ENCODE data around the gene SLC6A2.
A peak's percentile ranks its signal among the peaks of the same experiment; 100 is the strongest.

Gene SLC6A2

DNA sequence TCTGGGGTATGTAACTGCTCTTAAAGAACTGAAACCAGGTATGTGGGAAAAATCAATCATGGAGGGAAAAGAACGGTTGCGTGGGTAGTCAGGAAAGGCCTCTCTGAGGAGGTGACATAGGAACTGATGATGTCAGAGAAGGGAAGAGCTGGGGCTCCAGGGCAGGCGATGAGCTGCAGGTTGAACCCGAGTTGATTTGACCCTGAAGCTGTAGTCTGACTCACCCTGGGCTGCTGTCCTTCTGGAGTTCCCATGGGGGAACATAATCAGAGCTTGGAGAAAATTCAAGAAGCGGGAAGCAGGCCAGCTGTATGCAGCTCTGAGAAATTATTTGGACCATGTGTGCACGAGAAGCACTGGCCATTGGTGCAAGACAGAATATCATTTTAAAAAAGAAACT lies 16.7 kb downstream of the SLC6A2 start:
- no peak for DNase-seq

DNA sequence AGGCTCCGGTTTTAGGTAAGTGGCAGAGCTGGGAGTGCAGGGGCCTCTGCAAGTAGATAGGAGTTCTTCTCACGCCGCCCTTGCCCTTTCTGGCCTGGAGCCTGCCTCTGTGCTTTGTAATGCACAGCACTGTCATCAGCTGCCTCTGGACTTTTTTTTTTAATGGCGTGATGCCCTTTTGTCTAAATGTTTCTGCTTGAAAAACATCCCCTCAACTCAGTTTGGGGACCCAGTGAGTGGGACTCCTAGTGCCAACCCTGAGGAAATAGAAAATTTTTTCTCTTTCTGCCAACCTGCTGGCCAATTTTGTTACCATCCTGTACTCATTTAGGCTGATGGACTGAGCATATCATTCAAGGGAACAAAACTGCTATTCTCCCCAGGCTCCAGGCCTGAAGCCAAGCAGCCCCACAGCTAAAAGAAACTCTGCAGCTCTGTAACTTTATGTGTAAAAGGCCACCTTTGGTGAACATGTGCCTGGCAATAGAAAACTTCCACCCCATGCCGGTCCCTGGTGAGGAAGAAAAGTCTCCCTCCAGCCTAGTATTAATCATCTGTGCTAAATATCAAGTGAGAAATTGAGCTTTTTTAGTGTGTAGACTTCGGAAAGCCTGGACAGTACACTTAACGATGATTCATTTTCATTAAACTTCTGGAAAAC lies 22.5 kb downstream of the SLC6A2 start:
- no peak for DNase-seq

DNA sequence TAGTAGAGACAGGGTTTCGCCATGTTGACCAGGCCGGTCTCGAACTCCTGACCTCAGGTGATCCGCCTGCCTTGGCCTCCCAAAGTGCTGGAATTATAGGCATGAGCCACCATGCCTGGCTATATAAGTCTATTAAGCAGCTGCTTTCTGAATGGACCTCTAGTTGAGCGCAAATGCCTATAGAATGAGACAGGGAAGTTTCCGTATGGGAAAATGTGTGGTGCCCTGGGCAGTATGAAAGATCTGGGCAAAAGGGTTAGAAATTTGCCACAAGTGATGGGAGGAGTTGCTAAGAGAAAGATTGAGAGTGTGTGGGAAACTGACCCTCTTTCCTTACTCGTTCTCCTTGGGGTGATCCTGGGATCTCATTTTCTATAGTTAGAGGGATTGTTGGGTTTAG lies 26.3 kb downstream of the SLC6A2 start:
- no peak for DNase-seq

DNA sequence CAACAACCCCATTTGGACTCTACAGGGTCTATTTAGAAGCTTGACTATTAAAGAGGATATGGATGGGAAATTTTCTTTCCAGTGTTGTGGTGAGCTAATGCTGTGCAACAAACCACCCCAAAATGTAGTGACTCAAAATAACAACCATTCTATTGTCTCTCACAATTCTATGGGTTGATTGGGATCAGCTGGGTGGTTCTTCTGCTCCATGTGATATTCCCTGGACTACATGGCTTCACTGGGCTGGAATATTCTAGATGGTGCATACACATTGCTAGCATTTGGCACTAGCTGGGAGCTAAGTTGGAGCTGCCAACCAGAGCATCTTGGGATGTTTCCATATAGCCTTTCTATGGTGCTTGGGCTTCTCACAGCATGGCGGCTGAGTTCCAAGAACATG lies 30.2 kb downstream of the SLC6A2 start:
- DNase-seq: no peak

DNA sequence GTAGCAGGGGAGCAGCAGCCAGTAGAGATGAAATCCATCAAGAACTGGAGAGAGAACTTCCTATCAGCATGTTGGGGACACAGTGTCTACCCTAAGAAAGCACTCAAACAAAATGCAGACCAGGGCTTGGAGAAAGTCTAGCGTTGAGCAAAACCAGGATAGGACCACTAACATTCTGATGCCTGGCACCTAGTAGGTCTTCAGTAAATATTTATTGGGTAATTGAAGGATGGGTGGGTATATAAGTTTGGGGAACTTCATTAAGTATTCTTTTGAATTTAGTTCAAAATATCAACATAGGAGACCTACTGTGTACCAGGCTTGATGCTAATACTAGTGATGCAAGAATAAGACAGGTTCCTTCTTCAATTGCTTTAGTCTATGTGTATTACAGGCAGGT lies 30.9 kb downstream of the SLC6A2 start:
- no peak for DNase-seq

DNA sequence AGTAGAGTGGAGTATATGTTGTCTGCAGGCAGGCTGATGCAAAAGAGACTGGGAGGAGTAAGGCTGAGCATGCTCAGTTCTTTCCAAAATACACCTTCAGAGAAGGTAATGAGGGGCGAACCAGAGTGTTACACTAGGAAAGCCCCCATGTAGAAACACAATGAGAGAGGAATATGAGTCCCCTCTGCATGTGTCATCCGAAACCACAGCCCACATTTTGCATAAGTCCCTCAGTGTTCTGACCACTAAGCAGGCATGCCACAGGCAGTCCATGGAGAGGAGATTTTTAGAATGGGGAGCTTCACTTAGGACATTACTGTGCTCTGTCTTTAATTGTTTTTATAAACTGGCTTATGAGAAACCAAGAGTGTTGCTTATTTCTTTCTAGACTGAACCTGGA lies 32.0 kb downstream of the SLC6A2 start:
- no peak for DNase-seq

DNA sequence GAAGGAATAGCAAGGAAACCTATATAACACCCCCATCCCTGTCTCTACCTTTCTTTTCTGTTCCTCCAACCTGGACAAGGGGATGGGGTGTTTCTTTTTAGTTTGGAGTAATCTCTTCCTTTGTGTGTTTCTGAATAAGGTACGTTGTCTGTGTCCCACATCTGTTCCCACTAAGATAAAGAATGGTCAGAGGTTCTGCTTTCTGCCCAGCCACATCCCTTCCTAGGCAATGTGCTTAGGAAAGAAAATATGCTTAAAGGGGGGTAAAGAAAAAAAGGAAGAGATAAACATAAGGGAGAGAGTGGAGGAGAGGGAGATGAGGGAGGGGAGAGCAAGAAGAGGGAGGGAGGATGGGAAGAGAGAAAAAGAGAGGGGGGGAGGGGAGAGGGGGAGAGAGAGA lies 35.1 kb downstream of the SLC6A2 start:
- DNase-seq: no peak

DNA sequence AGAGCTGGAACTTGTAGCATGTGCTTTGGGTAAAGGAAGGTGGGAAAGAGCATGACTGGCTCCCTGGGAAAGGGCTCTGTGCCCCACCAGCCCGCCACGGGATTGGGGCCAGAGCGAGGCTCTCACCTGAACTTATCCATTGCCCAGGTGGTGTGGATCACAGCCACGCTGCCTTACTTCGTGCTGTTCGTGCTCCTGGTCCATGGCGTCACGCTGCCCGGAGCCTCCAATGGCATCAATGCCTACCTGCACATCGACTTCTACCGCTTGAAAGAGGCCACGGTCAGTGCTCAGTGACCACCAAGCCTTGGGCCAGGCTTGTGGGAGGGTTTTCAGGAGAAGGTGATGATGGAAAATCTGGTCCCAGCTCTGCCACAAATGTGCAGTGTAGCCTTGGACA lies 36.0 kb downstream of the SLC6A2 start:
- DNase-seq: no peak

DNA sequence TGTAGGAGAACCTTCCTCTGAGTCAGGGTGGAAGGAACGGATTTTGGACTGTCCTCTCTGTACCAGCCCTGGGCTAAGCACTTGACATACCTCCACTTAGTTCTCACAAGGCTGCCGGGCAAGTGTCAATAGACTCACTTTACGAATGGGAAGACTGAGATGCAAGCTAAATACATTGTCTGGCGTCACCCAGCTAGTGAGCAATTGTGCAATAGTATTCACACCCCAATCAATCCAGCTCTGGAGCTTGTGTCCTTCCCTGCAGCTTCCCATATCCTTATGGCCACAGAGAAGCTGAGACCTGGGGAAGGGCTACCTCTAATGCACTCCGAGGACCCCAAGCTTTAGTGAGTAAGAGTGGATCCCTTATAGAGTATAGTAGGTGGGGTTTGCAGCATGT lies 39.8 kb downstream of the SLC6A2 start:
- DNase-seq: no peak

DNA sequence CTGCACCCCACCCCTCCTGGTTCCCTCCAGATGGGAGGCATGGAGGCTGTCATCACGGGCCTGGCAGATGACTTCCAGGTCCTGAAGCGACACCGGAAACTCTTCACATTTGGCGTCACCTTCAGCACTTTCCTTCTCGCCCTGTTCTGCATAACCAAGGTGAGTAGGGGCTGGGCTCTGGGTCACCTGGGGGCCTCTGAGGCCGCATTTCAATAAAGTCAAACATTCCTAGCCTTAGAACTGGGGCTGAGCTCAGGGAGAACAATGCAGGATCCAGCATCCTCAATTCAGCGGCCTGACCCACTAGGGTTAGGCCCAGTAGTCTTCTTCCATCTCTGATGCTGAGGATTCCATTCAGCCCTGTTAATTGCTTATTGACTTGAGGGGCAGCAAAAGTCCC lies 42.1 kb downstream of the SLC6A2 start:
- DNase-seq: no peak

DNA sequence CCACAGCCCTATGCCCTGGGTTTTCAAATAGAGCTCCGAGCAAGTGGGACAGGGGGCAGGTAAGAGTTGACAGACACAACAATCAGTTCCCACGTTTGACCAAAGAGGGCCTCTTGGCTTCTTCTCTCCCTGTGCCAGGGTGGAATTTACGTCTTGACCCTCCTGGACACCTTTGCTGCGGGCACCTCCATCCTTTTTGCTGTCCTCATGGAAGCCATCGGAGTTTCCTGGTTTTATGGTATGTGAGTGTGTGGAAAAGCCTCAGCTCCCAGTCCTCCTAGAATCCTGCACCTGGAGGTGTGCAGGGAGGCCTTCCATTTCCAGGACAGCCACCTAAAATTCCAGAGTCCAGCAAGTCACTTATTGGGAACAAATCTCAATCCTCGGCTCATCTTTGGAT lies 42.5 kb downstream of the SLC6A2 start:
- DNase-seq: no peak

DNA sequence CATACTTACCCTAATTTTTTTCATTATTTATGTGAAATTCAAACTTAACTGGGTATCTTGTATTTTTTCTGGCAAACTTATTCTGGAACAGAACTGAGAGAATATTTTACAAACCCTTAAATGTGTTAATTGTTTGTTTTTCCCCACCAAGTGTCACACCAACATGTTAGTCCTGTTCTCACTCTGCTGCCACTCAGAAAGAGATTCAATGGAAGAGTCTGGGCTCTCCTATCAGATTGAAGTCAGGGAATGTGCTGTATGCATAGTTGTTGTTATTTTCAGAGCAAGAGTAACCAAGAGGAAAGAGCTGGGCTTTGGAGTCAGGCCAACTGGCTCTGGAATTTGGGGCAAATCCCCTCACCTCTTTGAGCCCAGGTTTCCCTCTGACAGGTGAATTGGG lies 43.2 kb downstream of the SLC6A2 start:
- no peak for DNase-seq

DNA sequence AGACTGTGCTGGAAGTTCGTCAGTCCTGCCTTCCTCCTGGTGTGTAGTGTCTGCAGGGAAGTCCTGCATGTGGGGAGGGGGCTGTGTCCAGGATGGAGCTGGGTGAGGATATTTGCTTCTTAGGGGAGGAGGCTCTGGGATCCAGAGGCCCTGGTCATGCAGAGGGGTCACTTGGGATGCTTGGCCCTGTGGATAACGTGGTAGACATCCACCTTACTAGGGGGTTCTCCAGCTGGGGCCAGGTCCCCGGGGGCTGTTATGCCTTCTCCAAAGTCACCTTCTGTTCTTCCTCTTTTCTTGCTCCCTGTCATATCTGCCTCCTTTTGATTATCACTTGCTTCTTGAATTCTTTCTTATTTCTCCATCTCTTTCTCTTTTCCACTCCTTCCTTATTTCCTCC lies 43.8 kb downstream of the SLC6A2 start:
- no peak for DNase-seq

DNA sequence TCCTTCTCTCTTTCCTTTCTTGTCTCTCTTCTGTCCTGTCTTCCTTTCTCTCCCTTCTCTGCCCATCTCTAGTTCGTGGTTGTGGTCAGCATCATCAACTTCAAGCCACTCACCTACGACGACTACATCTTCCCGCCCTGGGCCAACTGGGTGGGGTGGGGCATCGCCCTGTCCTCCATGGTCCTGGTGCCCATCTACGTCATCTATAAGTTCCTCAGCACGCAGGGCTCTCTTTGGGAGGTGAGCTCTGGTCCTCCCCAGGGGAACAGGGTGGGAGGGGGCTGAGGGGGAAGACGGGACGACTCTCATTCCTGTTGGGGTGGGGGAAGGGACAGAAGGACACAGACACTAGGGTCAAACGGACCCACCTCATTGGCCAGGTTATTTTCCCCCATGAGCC lies 44.3 kb downstream of the SLC6A2 start:
- no peak for DNase-seq

DNA sequence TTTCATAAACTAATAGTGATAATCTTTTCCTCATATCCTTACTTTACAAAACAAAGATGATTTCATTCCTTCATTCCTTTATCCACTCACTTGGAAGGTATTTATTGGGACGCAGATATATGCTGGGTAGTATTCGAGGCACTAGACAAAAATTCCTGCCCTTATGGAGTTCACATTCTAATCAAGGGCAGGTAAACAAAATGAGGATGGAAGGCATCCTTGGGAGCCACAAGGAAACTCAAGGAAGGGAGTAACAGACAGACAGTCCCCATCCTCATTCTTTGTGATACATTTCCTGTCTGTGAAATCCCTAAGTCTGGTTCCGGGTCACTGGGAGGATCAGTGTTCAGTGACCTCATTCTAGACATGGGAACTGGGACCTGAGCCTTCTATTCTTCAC lies 45.2 kb downstream of the SLC6A2 start:
- DNase-seq: no peak

DNA sequence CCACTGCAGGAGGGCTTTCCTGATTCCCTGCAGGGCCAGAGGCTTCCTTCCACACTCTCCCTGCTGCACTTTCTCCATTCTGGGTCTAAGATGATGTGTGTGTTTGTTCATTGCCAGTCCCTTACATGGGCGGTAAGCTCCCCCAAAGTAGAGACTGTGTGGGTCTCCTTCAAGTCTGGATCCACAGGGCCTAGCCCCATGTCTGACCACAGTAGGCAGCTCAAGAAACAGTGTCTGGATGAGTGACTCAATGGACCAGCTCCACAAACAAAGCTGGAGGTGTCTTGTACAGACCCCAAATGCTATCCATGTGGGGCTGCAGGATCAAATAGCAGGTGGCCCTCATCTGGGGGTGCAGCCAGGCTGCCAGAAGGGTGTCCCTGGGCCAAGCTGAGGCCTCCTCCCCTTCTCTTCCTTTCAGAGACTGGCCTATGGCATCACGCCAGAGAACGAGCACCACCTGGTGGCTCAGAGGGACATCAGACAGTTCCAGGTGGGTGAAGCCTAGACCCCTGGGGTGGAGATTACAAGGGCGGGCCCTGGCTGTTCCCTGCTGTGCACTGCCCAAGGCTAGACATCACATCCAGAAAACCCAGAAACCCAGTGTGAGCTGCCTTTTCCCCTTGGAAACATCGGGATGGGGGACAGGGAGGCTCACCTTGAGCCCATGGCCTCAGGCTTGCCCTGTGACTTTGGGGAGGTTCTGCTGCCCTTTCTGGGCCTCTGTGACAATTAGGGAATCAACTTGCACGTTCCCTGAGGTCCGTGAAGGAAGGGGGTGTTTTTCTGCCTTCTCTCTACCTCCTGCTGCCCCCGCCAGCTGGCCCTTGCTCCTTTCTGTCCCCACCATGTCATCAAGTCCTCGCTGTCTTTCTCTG lies 45.9 kb downstream of the SLC6A2 start:
- peak; percentile 66 for DNase-seq

DNA sequence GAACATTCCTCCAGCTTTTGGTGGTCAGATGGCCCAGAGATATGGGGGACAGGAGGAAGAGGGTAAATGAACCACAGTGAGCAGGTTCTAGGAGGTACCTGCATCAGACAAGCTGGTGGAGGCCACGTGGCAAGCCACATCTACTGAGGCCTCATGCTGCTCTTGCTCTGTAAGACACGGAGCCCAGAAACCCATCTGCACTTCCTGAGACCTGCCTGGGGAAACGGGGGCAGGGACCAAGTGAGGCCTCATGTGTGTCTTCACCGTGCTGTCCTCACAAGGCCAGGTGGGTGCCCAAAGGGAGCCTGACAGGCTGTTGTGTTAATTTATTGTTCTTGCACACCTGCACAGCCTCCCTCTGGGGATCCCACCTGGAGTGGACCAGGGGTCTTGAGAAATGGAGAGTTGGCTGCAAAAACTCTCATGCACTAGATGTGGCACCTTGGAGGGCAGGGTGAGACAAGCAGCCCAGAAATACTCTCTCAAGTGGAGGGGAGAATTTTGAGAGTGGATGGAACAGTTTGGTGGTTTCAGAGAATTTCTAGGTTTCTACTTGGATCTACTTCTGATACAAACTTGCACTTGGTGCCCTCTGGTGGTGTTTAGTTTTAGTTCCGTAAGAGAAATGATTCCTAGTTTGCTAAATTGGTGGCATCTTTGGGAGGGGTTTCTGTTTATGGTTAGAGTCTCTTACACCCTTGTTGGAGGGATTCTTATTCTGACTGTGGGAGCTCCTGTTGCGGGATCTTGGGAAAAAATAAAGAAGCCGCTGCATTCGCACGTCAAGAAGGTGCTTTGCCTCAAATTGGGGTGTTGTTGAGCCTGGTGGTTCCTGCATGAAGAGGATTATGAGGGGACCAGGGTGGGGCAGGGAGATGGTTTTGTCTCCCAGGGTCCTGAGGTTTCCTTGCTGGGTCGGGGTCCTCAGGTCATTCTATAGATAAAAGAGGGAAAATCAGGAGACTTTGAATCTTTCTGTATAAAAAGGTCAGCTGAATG lies 47.5 kb downstream of the SLC6A2 start:
- no peak for DNase-seq

DNA sequence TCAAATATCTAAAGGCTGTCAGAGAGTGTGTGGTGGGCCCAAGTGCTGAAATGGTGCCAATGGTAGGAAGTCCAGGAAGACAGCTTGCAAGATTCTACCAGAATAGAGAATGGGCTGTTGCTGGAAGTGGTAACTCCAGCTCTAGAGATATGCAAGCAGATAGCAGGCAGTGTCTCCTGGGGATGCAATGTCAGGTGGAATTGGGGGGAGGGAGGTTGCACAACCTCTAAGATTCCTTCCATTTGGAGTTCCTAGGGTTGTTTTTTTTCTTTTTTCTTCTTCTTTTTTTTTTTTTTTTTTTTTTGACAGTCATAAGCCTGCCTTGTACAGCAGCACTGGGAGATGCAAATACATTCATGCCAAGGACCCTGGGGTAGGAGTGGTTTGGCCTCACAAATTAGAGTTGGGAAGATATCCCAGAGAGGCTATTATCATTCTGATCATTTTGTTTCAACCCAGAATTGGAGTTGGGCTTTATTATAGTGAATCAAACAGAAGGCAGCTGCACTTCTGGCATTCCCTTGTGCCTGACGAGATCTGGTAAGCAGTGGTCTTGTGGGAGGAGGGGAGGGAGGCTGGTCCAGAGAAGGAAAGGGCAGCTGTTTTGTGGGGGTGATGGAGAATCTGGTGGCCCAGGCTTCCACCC lies 51.1 kb downstream of the SLC6A2 start:
- DNase-seq: no peak

DNA sequence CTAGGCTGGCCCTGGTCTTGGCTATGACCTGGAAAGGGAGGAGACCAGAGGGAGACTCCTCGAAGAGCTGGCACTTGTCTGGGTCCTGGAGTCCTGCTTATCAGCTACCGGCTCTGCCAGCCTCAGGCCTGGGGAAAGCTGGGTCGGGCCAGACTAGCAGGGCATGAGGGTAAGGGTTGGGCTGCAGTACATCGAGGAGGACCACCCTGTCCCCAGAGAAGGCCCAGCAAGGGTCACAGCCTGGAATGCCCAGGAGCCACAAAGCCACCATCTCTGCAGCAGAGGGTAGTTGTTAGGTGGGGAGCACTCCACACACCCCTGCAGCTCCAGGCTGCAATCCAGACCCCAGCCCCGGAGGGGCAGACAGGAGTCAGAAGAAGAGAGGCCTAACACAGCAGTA lies 54.0 kb downstream of the SLC6A2 start:
- no peak for DNase-seq

DNA sequence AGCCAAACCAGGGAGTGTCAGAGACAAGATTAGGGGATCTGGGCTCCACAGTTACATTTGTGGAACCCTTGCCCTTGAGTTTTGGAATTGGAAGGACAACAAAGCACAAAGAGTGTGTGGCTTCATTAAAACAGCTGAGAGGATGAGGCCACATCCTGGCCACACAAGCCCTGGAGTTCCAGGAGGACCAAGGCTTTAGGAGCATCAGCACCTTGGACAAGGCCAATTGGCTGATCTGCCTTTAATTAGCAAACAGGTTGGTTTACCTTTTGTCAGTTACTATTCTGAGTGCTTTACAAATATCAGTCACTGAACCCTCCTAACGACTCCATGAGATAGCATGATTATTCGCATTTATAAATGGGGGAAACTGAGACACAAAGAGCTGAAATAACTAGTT lies 54.7 kb downstream of the SLC6A2 start:
- DNase-seq: no peak

DNA sequence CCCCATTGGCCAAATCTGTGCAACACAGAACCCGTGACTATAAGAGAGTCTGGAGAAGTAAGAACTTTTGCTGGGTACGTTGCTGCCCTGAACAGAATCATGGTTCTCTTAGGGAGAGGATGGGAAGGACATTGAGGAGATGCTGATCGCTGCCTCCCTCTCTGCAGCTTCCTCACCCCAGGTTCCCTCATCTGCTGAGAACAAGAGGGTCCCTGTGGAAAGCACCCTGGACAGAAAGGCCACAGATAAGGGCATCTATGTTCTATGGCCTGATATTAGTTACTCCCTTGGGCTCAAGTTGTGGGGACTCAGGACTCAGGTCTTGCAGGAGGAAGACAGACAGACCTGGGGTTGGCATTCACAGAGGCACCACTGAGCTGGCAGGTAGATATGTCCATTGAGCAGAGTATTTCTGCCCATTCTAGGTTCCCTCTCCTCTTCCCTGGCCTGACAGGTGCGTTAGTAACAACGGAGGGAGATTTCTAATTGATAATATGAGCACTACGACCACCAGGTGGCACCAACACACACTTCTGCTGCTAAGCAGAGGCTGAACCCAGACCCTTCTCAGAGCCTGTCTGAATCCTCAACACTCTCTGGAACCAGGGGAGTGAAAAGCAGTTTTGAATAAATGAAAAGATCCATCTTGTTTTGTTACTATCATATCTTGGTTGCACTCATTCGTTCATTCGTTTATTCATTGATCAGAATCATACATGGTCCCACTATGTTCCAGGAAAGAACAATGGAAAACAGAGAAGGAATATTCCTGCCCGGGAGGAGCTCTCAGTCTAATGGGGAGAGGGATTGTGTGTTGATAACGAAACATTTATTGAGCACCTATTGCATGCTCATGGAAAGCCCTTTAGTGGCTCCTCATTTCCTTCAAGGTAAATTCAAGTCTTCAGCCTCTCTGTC lies 56.4 kb downstream of the SLC6A2 start:
- peak; percentile 82 for DNase-seq

DNA sequence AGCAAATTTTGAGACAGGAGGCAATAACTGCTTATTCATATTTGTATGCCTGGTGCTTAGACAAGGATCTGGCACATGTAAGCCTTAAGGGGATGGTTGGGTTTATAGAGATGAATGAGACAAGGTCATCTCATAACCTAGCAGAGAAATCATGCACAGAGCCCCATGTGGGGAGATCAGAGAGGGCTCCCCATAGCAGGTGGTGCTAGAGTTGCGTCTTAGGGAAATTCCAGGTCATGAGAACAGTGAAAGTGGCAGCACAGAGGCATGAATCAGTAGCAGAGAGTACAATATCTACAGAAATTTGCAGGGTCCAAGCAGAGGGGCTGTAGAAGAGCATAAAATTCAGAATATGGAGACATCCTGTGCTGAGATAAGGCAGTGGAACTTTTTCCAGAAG lies 57.3 kb downstream of the SLC6A2 start:
- DNase-seq: no peak

All from activated effector memory CD4-positive, alpha-beta T cell treated with anti-CD3 and anti-CD28 coated beads, Interleukin-2, amount 50 U/mL, for 16 hours (primary cell).